ENCODE results near the gene ESR2. TPM values are rescaled to one million over a fixed set of nuclear protein-coding genes. Genes with fewer than 3 reads are reported as not detected.

Gene ESR2
- total RNA-seq, 1 donor from 2014 or later: 0.16 TPM

DNA sequence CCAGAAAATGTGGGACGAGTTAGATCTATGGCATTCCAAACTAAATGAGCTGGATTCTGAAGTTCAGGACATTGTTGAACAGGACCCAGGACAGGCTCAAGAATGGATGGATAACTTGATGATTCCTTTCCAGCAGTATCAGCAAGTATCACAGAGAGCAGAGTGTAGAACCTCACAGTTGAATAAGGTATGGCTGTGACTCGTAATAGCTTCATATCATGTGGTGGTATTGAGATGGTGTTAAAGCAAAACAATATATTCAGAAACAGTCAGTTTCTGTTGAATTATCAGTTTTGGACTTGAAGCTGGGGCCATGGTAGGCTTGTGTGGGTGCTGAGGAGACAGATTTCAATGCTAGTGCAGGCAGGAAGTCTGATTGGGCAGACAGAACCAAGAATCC, 213.7 kb downstream of the ESR2 start:
- Mint-ChIP-seq H3K4me3 (ENCODE audit: unreplicated experiment) (no peak overlapping the region), H3K27me3 (ENCODE audit: low read depth, unreplicated experiment) (no peaks in the 10 kb centered on the region), H3K9me3 (ENCODE audit: unreplicated experiment) (no peaks in the 10 kb centered on the region), H3K36me3 (ENCODE audit: low read depth, unreplicated experiment) (no peaks in the 10 kb centered on the region), H3K27ac (ENCODE audit: unreplicated experiment) (no peak overlapping the region), H3K4me1 (ENCODE audit: low read depth, unreplicated experiment) (peaks cover 5% of the 10 kb centered on the region)
- no peaks in the 10 kb centered on the region for H3K36me3 ChIP-seq (ENCODE audit: insufficient read depth, low read length)
- H3K9me3 ChIP-seq (ENCODE audit: insufficient read depth, low read depth, low read length): no peaks in the 10 kb centered on the region
- H3K4me3 ChIP-seq (ENCODE audit: insufficient read depth, low read depth, low read length): no peak overlapping the region
- no peaks in the 10 kb centered on the region for H3K27me3 ChIP-seq (ENCODE audit: insufficient read depth, low read length)
- H3K4me2 ChIP-seq (ENCODE audit: low read length): no peak overlapping the region
- H2AFZ ChIP-seq (ENCODE audit: low read depth, low read length): no peak overlapping the region
- H3K79me2 ChIP-seq (ENCODE audit: insufficient read depth, low read length): no peaks in the 10 kb centered on the region
- no peaks in the 10 kb centered on the region for H4K20me1 ChIP-seq (ENCODE audit: insufficient read depth, low read length)
- H3K9ac ChIP-seq (ENCODE audit: low read length): no peak overlapping the region
- H3K27ac ChIP-seq (ENCODE audit: low read depth, low read length): no peak overlapping the region
- TF ChIP-seq, protein P1, sequence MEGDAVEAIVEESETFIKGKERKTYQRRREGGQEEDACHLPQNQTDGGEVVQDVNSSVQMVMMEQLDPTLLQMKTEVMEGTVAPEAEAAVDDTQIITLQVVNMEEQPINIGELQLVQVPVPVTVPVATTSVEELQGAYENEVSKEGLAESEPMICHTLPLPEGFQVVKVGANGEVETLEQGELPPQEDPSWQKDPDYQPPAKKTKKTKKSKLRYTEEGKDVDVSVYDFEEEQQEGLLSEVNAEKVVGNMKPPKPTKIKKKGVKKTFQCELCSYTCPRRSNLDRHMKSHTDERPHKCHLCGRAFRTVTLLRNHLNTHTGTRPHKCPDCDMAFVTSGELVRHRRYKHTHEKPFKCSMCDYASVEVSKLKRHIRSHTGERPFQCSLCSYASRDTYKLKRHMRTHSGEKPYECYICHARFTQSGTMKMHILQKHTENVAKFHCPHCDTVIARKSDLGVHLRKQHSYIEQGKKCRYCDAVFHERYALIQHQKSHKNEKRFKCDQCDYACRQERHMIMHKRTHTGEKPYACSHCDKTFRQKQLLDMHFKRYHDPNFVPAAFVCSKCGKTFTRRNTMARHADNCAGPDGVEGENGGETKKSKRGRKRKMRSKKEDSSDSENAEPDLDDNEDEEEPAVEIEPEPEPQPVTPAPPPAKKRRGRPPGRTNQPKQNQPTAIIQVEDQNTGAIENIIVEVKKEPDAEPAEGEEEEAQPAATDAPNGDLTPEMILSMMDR (IDR thresholded peaks at IDR 0.05; ENCODE audit: insufficient read depth, low read depth, low read length): no peak
- no peak for TF ChIP-seq EZH2 (IDR thresholded peaks at IDR 0.05; ENCODE audit: insufficient read depth, low read length)
- H3K4me1 ChIP-seq (ENCODE audit: insufficient read depth, low read length): no peaks in the 10 kb centered on the region
- no peak for FAIRE-seq
- no peak for DNase-seq (ENCODE audit: low read depth)

DNA sequence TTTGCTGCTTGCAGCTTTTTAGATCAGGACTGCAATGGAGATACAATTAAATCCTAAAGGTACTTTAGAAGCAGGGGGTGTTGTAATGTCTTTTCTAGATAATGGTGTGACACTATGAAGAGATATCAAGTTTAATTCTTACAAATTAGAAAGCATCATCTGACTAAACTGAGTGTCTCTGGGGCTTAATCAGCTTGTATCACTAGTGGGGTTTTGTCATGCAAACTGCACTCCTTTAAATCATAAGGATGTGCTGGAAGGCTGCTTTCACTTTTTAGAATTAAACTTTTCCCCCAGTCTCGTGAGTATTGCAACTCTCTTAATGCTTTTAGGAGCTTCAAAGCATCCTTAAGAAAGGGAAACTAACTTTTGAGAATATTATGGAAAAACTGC, 218.6 kb downstream of the ESR2 start:
- Histone ChIP-seq H3K27ac (ENCODE audit: low read depth, low read length) (peak overlapping the region; percentile 17), H4K20me1 (ENCODE audit: insufficient read depth, low read length) (no peaks in the 10 kb centered on the region), H2AFZ (ENCODE audit: low read depth, low read length) (no peak overlapping the region), H3K79me2 (ENCODE audit: insufficient read depth, low read length) (no peaks in the 10 kb centered on the region), H3K9ac (ENCODE audit: low read length) (no peak overlapping the region), H3K4me3 (ENCODE audit: insufficient read depth, low read depth, low read length) (no peak overlapping the region), H3K4me1 (ENCODE audit: insufficient read depth, low read length) (peaks cover 6% of the 10 kb centered on the region), H3K4me2 (ENCODE audit: low read length) (peak overlapping the region; percentile 61), H3K9me3 (ENCODE audit: insufficient read depth, low read depth, low read length) (no peaks in the 10 kb centered on the region), H3K36me3 (ENCODE audit: insufficient read depth, low read length) (no peaks in the 10 kb centered on the region), H3K27me3 (ENCODE audit: insufficient read depth, low read length) (no peaks in the 10 kb centered on the region)
- Mint-ChIP-seq H3K4me1 (ENCODE audit: low read depth, unreplicated experiment) (peaks cover 10% of the 10 kb centered on the region), H3K27ac (ENCODE audit: unreplicated experiment) (no peak overlapping the region), H3K27me3 (ENCODE audit: low read depth, unreplicated experiment) (no peaks in the 10 kb centered on the region), H3K4me3 (ENCODE audit: unreplicated experiment) (no peak overlapping the region), H3K9me3 (ENCODE audit: unreplicated experiment) (no peaks in the 10 kb centered on the region), H3K36me3 (ENCODE audit: low read depth, unreplicated experiment) (no peaks in the 10 kb centered on the region)
- FAIRE-seq (no peak), DNase-seq (ENCODE audit: low read depth) (no peak)
- no peak for TF ChIP-seq EZH2 (IDR thresholded peaks at IDR 0.05; ENCODE audit: insufficient read depth, low read length)
- TF ChIP-seq, protein P1 (IDR thresholded peaks at IDR 0.05; ENCODE audit: insufficient read depth, low read depth, low read length): no peak

DNA sequence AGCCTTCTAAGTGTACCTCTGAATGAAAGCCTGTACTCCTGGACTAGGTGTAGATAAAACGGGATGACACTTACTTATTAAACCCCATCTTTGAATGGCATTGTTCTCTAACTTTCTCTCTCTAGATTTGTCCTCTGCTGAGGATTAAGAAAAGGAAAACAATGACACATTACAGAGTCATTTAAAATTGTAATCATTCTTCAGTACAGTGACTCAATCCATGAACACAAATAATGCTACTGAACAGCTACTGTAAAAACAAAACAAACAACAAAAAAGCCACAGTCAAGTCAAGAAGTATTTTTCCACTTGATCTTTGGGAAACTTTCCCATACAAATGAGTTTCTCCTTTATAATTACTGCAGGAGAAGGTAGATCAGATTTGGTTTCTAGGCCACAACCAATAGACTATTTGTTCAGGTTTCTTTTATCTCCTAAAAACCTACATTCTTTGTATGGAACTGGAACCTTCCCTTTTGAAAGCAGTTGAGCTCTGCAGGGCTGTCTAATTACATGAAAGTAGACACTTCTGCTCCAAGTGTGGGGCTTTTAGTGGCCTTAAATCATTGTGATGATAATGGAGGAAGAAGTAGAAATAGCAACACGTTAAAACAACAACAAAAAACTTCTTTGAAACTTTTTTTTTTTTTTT, 219.1 kb downstream of the ESR2 start:
- FAIRE-seq: peak; percentile 75
- no peak overlapping the region for H3K27ac Mint-ChIP-seq (ENCODE audit: unreplicated experiment)

More for the DNA sequence above, 219.1 kb downstream of the ESR2 start:
- H3K27ac ChIP-seq (ENCODE audit: low read depth, low read length): peak overlapping the region; percentile 17
- no peaks in the 10 kb centered on the region for H4K20me1 ChIP-seq (ENCODE audit: insufficient read depth, low read length)
- peaks cover 6% of the 10 kb centered on the region for H3K4me1 ChIP-seq (ENCODE audit: insufficient read depth, low read length)
- H3K4me1 Mint-ChIP-seq (ENCODE audit: low read depth, unreplicated experiment): peaks cover 10% of the 10 kb centered on the region
- DNase-seq (ENCODE audit: low read depth): peak; percentile 60
- no peaks in the 10 kb centered on the region for H3K79me2 ChIP-seq (ENCODE audit: insufficient read depth, low read length)
- H3K36me3 ChIP-seq (ENCODE audit: insufficient read depth, low read length): no peaks in the 10 kb centered on the region
- no peak overlapping the region for H3K4me3 Mint-ChIP-seq (ENCODE audit: unreplicated experiment)
- peak overlapping the region; percentile 14 for H3K9ac ChIP-seq (ENCODE audit: low read length)
- H3K4me2 ChIP-seq (ENCODE audit: low read length): peak overlapping the region; percentile 61
- no peaks in the 10 kb centered on the region for H3K9me3 Mint-ChIP-seq (ENCODE audit: unreplicated experiment)
- no peak overlapping the region for H3K4me3 ChIP-seq (ENCODE audit: insufficient read depth, low read depth, low read length)
- H3K36me3 Mint-ChIP-seq (ENCODE audit: low read depth, unreplicated experiment): no peaks in the 10 kb centered on the region
- no peaks in the 10 kb centered on the region for H3K27me3 Mint-ChIP-seq (ENCODE audit: low read depth, unreplicated experiment)
- TF ChIP-seq, protein P1 (IDR thresholded peaks at IDR 0.05; ENCODE audit: insufficient read depth, low read depth, low read length): no peak
- TF ChIP-seq EZH2 (IDR thresholded peaks at IDR 0.05; ENCODE audit: insufficient read depth, low read length): no peak
- no peaks in the 10 kb centered on the region for H3K27me3 ChIP-seq (ENCODE audit: insufficient read depth, low read length)
- H3K9me3 ChIP-seq (ENCODE audit: insufficient read depth, low read depth, low read length): no peaks in the 10 kb centered on the region
- H2AFZ ChIP-seq (ENCODE audit: low read depth, low read length): no peak overlapping the region

Data from astrocyte (in vitro differentiated cells and primary cell).